PFSK-1 (cell line): ENCODE results near the gene C4orf33. TPM values are rescaled to one million over a fixed set of nuclear protein-coding genes. Genes with fewer than 3 reads are reported as not detected.

Source experiments
- FOXP2 ChIP-seq: optimal IDR thresholded peaks from 2 replicates; pipeline ENCODE3; 2011; ENCODE audit warnings: borderline replicate concordance, control low read depth, inconsistent platforms; ENCODE audit not compliant: insufficient read depth; ENCODE audit errors: extremely low read length, extremely low read depth
- POLR2AphosphoS5 ChIP-seq: IDR thresholded peaks from 2 replicates; pipeline ENCODE4 v1.6.1; 2012; ENCODE audit warnings: low read depth, mild to moderate bottlenecking, control low read depth, low read length, moderate library complexity
- SIN3A ChIP-seq: IDR thresholded peaks from 2 replicates; pipeline ENCODE4 v1.6.1; 2012; ENCODE audit warnings: mild to moderate bottlenecking, low read length, moderate library complexity, borderline replicate concordance; ENCODE audit not compliant: insufficient read depth
- TAF1 ChIP-seq: IDR thresholded peaks from 2 replicates; pipeline ENCODE4 v1.6.1; 2012; ENCODE audit warnings: low read length, control low read depth, borderline replicate concordance; ENCODE audit not compliant: insufficient read depth
- polyA plus RNA-seq: library from polyadenylated mRNA; unstranded; fragments of >200 nt; gene quantifications from one replicate; pipeline ENCODE4 v1.2.1, GENCODE V29; 2012; ENCODE audit warnings: low read depth, missing spikeins; ENCODE audit not compliant: insufficient read length
- TF ChIP-seq, protein P1 (sequence below), 2 experiments: IDR thresholded peaks; 2 replicates each; pipeline versions ENCODE4 v1.6.1 to v1.8.0; 2011 to 2012; ENCODE audit warnings: low read depth in 2 of 2, low read length in 2 of 2, control low read depth in 1 of 2, inconsistent platforms in 1 of 2, mild to moderate bottlenecking in 1 of 2, moderate library complexity in 1 of 2; ENCODE audit not compliant: insufficient read depth in 1 of 2

C4orf33 gene, protein sequence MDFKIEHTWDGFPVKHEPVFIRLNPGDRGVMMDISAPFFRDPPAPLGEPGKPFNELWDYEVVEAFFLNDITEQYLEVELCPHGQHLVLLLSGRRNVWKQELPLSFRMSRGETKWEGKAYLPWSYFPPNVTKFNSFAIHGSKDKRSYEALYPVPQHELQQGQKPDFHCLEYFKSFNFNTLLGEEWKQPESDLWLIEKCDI
- polyA plus RNA-seq: 0.50 TPM

DNA sequence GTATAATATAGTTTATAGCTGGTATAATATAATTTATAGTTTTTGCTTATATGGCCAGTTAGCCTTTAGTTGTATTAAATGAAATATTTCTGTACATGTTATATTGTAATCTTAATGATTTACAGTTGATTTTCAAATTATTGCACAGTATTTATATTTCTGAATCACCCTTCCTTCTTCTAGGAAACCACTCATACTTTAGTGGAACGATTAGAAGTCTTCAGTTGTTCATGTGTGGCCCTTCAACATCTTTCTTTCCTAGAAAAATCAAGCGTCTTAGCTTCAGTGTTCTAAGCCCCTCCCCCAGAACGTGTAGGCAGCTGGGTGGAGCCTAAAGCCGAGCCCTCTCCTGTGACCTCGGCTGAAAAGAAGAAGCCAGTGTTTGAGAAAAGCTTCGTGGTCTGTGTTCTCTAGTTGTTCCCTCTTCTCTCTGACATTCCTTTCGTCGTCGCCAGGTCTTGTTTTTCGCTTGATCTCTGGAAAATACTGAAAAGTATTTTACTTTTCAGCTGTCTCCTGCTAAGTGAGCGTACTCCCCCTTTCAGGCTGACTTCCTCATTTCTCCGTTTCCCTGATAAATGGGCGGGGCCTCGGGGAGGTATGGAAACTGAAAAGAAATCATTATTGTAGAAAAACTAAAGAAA is at the start of gene C4orf33:
Gene C4orf33, plus strand, starts transcription at position 342 of the 644 bp plus-strand sequence. CDS start 6,459 bp downstream, outside the sequence.
- peak; percentile 45; the same call in 1 of the 2 replicates for TF ChIP-seq POLR2AphosphoS5
- no peak for TF ChIP-seq TAF1

DNA sequence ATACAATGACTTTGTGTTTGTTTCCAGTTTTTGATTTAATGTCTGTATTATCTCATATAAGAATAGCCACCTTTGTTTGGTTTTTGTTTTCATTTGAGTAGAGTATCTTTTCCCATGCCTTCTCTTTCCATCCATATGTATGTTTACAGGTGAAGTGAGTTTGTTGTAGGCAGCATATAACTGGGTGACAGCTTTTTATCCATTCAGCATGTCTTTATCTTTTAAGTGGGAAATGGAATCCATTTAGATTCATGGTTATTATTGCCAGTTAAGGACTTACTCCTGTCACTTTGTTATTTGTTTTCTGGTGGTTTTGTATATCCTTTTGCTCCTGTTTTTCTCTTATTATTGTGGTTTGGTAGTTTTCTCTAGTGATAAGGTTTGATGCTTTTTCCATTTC is 36.9 kb upstream of the C4orf33 start:
- TF ChIP-seq, protein P1, sequence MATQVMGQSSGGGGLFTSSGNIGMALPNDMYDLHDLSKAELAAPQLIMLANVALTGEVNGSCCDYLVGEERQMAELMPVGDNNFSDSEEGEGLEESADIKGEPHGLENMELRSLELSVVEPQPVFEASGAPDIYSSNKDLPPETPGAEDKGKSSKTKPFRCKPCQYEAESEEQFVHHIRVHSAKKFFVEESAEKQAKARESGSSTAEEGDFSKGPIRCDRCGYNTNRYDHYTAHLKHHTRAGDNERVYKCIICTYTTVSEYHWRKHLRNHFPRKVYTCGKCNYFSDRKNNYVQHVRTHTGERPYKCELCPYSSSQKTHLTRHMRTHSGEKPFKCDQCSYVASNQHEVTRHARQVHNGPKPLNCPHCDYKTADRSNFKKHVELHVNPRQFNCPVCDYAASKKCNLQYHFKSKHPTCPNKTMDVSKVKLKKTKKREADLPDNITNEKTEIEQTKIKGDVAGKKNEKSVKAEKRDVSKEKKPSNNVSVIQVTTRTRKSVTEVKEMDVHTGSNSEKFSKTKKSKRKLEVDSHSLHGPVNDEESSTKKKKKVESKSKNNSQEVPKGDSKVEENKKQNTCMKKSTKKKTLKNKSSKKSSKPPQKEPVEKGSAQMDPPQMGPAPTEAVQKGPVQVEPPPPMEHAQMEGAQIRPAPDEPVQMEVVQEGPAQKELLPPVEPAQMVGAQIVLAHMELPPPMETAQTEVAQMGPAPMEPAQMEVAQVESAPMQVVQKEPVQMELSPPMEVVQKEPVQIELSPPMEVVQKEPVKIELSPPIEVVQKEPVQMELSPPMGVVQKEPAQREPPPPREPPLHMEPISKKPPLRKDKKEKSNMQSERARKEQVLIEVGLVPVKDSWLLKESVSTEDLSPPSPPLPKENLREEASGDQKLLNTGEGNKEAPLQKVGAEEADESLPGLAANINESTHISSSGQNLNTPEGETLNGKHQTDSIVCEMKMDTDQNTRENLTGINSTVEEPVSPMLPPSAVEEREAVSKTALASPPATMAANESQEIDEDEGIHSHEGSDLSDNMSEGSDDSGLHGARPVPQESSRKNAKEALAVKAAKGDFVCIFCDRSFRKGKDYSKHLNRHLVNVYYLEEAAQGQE (IDR thresholded peaks at IDR 0.05; ENCODE audit: insufficient read depth in 1 of 2, low read depth in 2 of 2, low read length in 2 of 2): no peak
- no peak for TF ChIP-seq TAF1
- no peak for TF ChIP-seq POLR2AphosphoS5
- TF ChIP-seq SIN3A: no peak
- no peak for TF ChIP-seq FOXP2

DNA sequence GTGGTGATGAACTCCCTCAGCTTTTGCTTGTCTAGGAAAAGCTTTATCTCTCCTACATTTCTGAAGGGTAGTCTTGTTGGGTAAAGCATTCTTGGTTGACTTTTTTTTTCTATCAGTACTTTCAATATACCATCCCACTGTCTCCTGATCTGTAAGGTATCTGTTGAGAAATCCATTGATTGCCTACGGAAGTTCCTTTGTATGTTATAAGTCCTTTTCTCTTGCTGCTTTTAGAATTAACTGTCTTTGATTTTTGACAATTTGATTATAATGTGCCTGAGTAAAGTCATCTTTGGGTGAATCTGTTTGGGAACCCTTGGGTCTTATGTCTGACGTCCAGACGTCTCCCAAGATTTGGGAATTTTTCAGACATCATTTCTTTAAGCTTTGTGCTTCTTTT is 33.4 kb upstream of the C4orf33 start:
- TF ChIP-seq POLR2AphosphoS5: no peak
- TF ChIP-seq FOXP2: no peak
- TF ChIP-seq, protein P1 (IDR thresholded peaks at IDR 0.05; ENCODE audit: insufficient read depth in 1 of 2, low read depth in 2 of 2, low read length in 2 of 2): no peak
- no peak for TF ChIP-seq TAF1
- TF ChIP-seq SIN3A: no peak

DNA sequence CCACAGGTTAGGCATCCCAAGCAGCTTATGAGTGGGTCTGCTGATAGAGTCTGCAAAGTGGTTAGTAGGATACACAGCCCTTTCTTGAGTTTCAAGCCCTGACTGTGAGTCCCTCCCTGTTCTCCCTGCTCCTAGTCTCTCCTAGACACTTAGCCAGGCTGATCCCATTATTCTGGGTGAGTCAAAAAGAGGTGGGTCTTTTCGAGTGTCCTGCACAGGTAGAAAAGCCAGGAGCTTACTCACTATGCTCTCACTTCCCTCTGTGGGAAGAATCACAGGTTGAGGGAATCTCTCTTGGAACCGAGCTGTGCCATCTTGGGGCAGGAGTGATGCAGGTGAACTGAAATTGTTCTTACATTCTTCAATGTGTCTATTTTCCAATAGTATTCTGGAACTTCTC is 32.3 kb upstream of the C4orf33 start:
- TF ChIP-seq TAF1 (no peak), POLR2AphosphoS5 (no peak), FOXP2 (no peak), SIN3A (no peak)
- TF ChIP-seq, protein P1 (IDR thresholded peaks at IDR 0.05; ENCODE audit: insufficient read depth in 1 of 2, low read depth in 2 of 2, low read length in 2 of 2): no peak

DNA sequence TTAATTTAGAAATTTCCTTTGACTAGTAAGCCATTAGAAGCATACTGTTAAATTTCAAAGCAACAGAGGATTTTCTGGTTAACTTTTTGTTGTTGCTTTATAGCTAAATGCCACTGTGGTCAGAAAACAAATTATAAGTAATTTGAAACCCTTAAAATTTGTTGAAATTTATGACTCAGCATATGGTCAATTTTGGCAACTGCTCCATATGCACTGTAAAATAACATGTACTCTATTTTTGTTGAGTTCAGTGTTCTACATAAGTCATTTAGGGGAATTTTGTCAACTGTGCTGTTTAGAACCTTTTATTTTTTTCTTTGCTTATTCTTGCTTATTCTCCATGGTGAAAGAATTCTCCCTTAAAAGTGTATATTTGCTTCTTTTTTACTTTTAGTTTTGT is 31.2 kb upstream of the C4orf33 start:
- TF ChIP-seq, protein P1 (IDR thresholded peaks at IDR 0.05; ENCODE audit: insufficient read depth in 1 of 2, low read depth in 2 of 2, low read length in 2 of 2): no peak
- TF ChIP-seq SIN3A (no peak), FOXP2 (no peak), POLR2AphosphoS5 (no peak), TAF1 (no peak)
